DOHH2 (cell line): Measurements from ENCODE around the gene CAMTA1.

Source experiments
- H3F3A ChIP-seq: fragments of 200-600 bp; sonication (generic), shearing (Covaris generic); 2 replicates; pipeline ENCODE4 v1.6.0; 2016; ENCODE audit warnings: antibody characterized with exemption, mild to moderate bottlenecking; ENCODE audit not compliant: control insufficient read depth, insufficient read depth
- H3K27ac ChIP-seq: fragments of 200-600 bp; sonication (generic); 2 replicates; pipeline ENCODE4 v1.5.1; 2014; ENCODE audit warnings: low read depth, mild to moderate bottlenecking, low read length, moderate library complexity
- H3K27me3 ChIP-seq: fragments of 200-600 bp; sonication (generic); 2 replicates; pipeline ENCODE4 v1.6.1; 2014; ENCODE audit warnings: mild to moderate bottlenecking, low read length, mixed read lengths; ENCODE audit not compliant: control insufficient read depth
- H3K36me3 ChIP-seq: fragments of 200-600 bp; sonication (generic); 2 replicates; pipeline ENCODE4 v1.6.1; 2014; ENCODE audit warnings: mild to moderate bottlenecking, low read length, moderate library complexity, mixed read lengths; ENCODE audit not compliant: control insufficient read depth
- H3K4me1 ChIP-seq: fragments of 200-600 bp; sonication (generic); 2 replicates; pipeline ENCODE4 v1.6.1; 2014; ENCODE audit warnings: mild to moderate bottlenecking, low read length, mixed read lengths; ENCODE audit not compliant: control insufficient read depth
- H3K4me2 ChIP-seq: fragments of 200-600 bp; sonication (generic); 2 replicates; pipeline ENCODE4 v1.6.0; 2014; ENCODE audit warnings: mild to moderate bottlenecking, low read length, moderate library complexity
- H3K4me3 ChIP-seq: fragments of 200-600 bp; sonication (generic); 2 replicates; pipeline ENCODE4 v1.5.1; 2014; ENCODE audit warnings: mild to moderate bottlenecking, low read length, mixed read lengths
- H3K79me2 ChIP-seq: fragments of 200-600 bp; sonication (generic); 2 replicates; pipeline ENCODE4 v1.6.1; 2014; ENCODE audit warnings: mild to moderate bottlenecking, low read length, mixed read lengths; ENCODE audit not compliant: control insufficient read depth
- H3K9me2 ChIP-seq: fragments of 200-600 bp; sonication (generic); replicated peaks from 2 replicates; pipeline ENCODE4 v1.6.1; 2014; ENCODE audit warnings: mild to moderate bottlenecking, low read length, mixed read lengths; ENCODE audit not compliant: control insufficient read depth
- H3K9me3 ChIP-seq: fragments of 200-600 bp; sonication (generic); 2 replicates; pipeline ENCODE4 v1.6.1; 2014; ENCODE audit warnings: antibody characterized with exemption, low read length, mixed read lengths; ENCODE audit not compliant: control insufficient read depth, insufficient read depth
- H4K20me1 ChIP-seq: fragments of 200-600 bp; sonication (generic); 2 replicates; pipeline ENCODE4 v1.6.0; 2014; ENCODE audit warnings: low read depth, mild to moderate bottlenecking, antibody characterized with exemption, low read length, moderate library complexity; ENCODE audit not compliant: control insufficient read depth, insufficient read depth
- CTCF ChIP-seq: fragments of 200-600 bp; sonication (generic); IDR thresholded peaks from one replicate; pipeline ENCODE4 v1.5.1; 2014; ENCODE audit warnings: antibody characterized with exemption, mild to moderate bottlenecking, low read depth, low read length; ENCODE audit not compliant: poor library complexity, severe bottlenecking
- EZH2phosphoT487 ChIP-seq: fragments of 200-600 bp; sonication (generic); IDR thresholded peaks from 2 replicates; pipeline ENCODE4 v1.6.1; 2017; ENCODE audit warnings: borderline replicate concordance, mild to moderate bottlenecking, antibody characterized with exemption, low read length, moderate library complexity, mixed read lengths

The CAMTA1 gene

GRCh38 chr1:7127322-7128075 lies 342.2 kb downstream of the CAMTA1 start:
- no peak overlapping the region for H3K4me3 ChIP-seq
- H3K4me1 ChIP-seq = no peaks in the 10 kb centered on the region
- TF ChIP-seq CTCF (no peak), EZH2phosphoT487 (no peak)
- no peaks in the 10 kb centered on the region for H3K9me2 ChIP-seq
- no peaks in the 10 kb centered on the region for H3K79me2 ChIP-seq
- H3K36me3 ChIP-seq = no peaks in the 10 kb centered on the region
- no peaks in the 10 kb centered on the region for H3K9me3 ChIP-seq
- H3K27me3 ChIP-seq = peaks cover 2% of the 10 kb centered on the region; the same call in 1 of the 2 replicates
- H3F3A ChIP-seq = no peaks in the 10 kb centered on the region
- H4K20me1 ChIP-seq = no peaks in the 10 kb centered on the region
- no peak overlapping the region for H3K27ac ChIP-seq
- H3K4me2 ChIP-seq = no peak overlapping the region

- Histone ChIP-seq H4K20me1 (no peaks in the 10 kb centered on the region), H3K4me1 (no peaks in the 10 kb centered on the region), H3F3A (no peaks in the 10 kb centered on the region), H3K27me3 (peaks cover 2% of the 10 kb centered on the region; the same call in 1 of the 2 replicates), H3K27ac (no peak overlapping the region), H3K4me2 (no peak overlapping the region), H3K4me3 (no peak overlapping the region), H3K36me3 (no peaks in the 10 kb centered on the region), H3K79me2 (no peaks in the 10 kb centered on the region), H3K9me2 (no peaks in the 10 kb centered on the region), H3K9me3 (no peaks in the 10 kb centered on the region)
- no peak for TF ChIP-seq CTCF
- TF ChIP-seq EZH2phosphoT487 = no peak
Measured at GRCh38 chr1:7128293-7128692, 343.0 kb downstream of the CAMTA1 start.

- H3K27ac ChIP-seq = no peak overlapping the region
- no peaks in the 10 kb centered on the region for H3K36me3 ChIP-seq
- no peak for TF ChIP-seq EZH2phosphoT487
- TF ChIP-seq CTCF = no peak
- H4K20me1 ChIP-seq = no peaks in the 10 kb centered on the region
- H3K9me3 ChIP-seq = no peaks in the 10 kb centered on the region
- no peak overlapping the region for H3K4me3 ChIP-seq
- H3K4me2 ChIP-seq = no peak overlapping the region
- no peaks in the 10 kb centered on the region for H3F3A ChIP-seq
- H3K79me2 ChIP-seq = no peaks in the 10 kb centered on the region
- no peaks in the 10 kb centered on the region for H3K4me1 ChIP-seq
- peaks cover 2% of the 10 kb centered on the region; the same call in 1 of the 2 replicates for H3K27me3 ChIP-seq
- H3K9me2 ChIP-seq = no peaks in the 10 kb centered on the region
Measured at GRCh38 chr1:7130127-7130526, 344.9 kb downstream of the CAMTA1 start.
